Stimulated activated CD4-positive, alpha-beta T cell treated with anti-CD3 and anti-CD28 coated beads, Interleukin-2, amount 100 ng/mL, for 24 hours (primary cell): Measurements from ENCODE around the gene LRRC1.
"Not testable (repeated sequence)": the region's sequence is repeated elsewhere in the genome, so short reads cannot be mapped to it uniquely, and the experiment has no call there.

Source experiments
- DNase-seq, 2 donors: peaks; one replicate each; pipeline ENCODE4 v3.0.0-alpha.2; 2020

Gene LRRC1

GRCh38 chr6:53793318-53794136 is 1.3 kb upstream of the LRRC1 start:
- peak; percentile 41 to 46 for DNase-seq

- peak; percentile 52 to 55 for DNase-seq
Observed at GRCh38 chr6:53794137-53794719, 577 bp upstream of the LRRC1 start.

GRCh38 chr6:53795340-53795701 is 516 bp downstream of the LRRC1 start:
- DNase-seq: no peak

GRCh38 chr6:53795702-53796450 is 1.1 kb downstream of the LRRC1 start:
- peak; percentile 18 to 20 for DNase-seq

- DNase-seq: no peak
Observed at GRCh38 chr6:53796451-53796780, 1.6 kb downstream of the LRRC1 start.

GRCh38 chr6:53796791-53797190 is 2.0 kb downstream of the LRRC1 start:
- DNase-seq: no peak

- DNase-seq: no peak
Observed at GRCh38 chr6:53797304-53797703, 2.5 kb downstream of the LRRC1 start.

GRCh38 chr6:53799340-53799739 is 4.5 kb downstream of the LRRC1 start:
- no peak for DNase-seq

- no peak for DNase-seq
Observed at GRCh38 chr6:53801022-53801421, 6.2 kb downstream of the LRRC1 start.

- DNase-seq: no peak
Observed at GRCh38 chr6:53802582-53802981, 7.8 kb downstream of the LRRC1 start.

- no peak for DNase-seq
Observed at GRCh38 chr6:53803081-53803860, 8.5 kb downstream of the LRRC1 start.

- no peak for DNase-seq
Observed at GRCh38 chr6:53805016-53805415, 10.2 kb downstream of the LRRC1 start.

GRCh38 chr6:53805725-53806124 is 10.9 kb downstream of the LRRC1 start:
- peak in 1 of 2 donors; percentile 7 for DNase-seq

GRCh38 chr6:53807606-53808005 is 12.8 kb downstream of the LRRC1 start:
- DNase-seq: not testable (repeated sequence)

- no peak for DNase-seq
Observed at GRCh38 chr6:53808302-53808881, 13.6 kb downstream of the LRRC1 start.

- no peak for DNase-seq
Observed at GRCh38 chr6:53809691-53810090, 14.9 kb downstream of the LRRC1 start.

GRCh38 chr6:53811082-53811481 is 16.3 kb downstream of the LRRC1 start:
- DNase-seq: no peak

- DNase-seq: no peak
Observed at GRCh38 chr6:53811746-53812145, 16.9 kb downstream of the LRRC1 start.

- no peak for DNase-seq
Observed at GRCh38 chr6:53813096-53813495, 18.3 kb downstream of the LRRC1 start.

- DNase-seq: no peak
Observed at GRCh38 chr6:53813801-53814200, 19.0 kb downstream of the LRRC1 start.

- no peak for DNase-seq
Observed at GRCh38 chr6:53814353-53814752, 19.5 kb downstream of the LRRC1 start.

- no peak for DNase-seq
Observed at GRCh38 chr6:53815381-53816119, 20.7 kb downstream of the LRRC1 start.
